Muscle of leg (tissue), 11 donors: ENCODE measurements around the gene PARP16. TPM values are rescaled to one million over a fixed set of nuclear protein-coding genes. Genes with fewer than 3 reads are reported as not detected.

Experiments
- DNase-seq: peaks from one replicate; pipeline ENCODE4 v3.0.0; 2013
- H3K27ac ChIP-seq: one replicate; pipeline ENCODE4 v1.5.1; 2013; ENCODE audit warnings: mild to moderate bottlenecking, low read length, control low read depth
- H3K27me3 ChIP-seq: one replicate; pipeline ENCODE4 v1.6.1; 2013; ENCODE audit warnings: low read length; ENCODE audit not compliant: control insufficient read depth, insufficient read depth
- H3K36me3 ChIP-seq: one replicate; pipeline ENCODE4 v1.6.1; 2013; ENCODE audit warnings: low read length; ENCODE audit not compliant: control insufficient read depth, insufficient read depth
- H3K4me1 ChIP-seq: one replicate; pipeline ENCODE4 v1.6.1; 2013; ENCODE audit warnings: low read length; ENCODE audit not compliant: control insufficient read depth, insufficient read depth
- H3K4me3 ChIP-seq: one replicate; pipeline ENCODE4 v1.5.1; 2013; ENCODE audit warnings: low read length, control low read depth
- H3K9me3 ChIP-seq: replicated peaks from 2 replicates; pipeline ENCODE4 v1.6.1; 2013; ENCODE audit warnings: low read depth, low read length; ENCODE audit not compliant: control insufficient read depth
- WGBS: methylation state at CpG from one replicate; pipeline ENCODE4 v1.1.5; 2013; ENCODE audit warnings: missing lambda C conversion rate; ENCODE audit not compliant: insufficient coverage; 5-methylcytosine and 5-hydroxymethylcytosine counted together
- polyA plus RNA-seq, 8 donors: library from polyadenylated mRNA; unstranded; fragments of 120-200 nt; gene quantifications; one replicate each; pipeline versions ENCODE4 v1.2.1 to v1.2.3, GENCODE V29; 2013; ENCODE audit warnings: inconsistent platforms in 1 of 8, low replicate concordance in 1 of 8; ENCODE audit not compliant: insufficient read length in 8 of 8, insufficient read depth in 1 of 8
- total RNA-seq: library from RNA; stranded (reverse); fragments of 120-200 nt; gene quantifications from one replicate; pipeline ENCODE4 v1.2.4, GENCODE V29; 2013

The PARP16 gene
- total and polyA plus RNA-seq, 9 donors, result 9.0 to 14.6 (median 11.0) TPM

DNA sequence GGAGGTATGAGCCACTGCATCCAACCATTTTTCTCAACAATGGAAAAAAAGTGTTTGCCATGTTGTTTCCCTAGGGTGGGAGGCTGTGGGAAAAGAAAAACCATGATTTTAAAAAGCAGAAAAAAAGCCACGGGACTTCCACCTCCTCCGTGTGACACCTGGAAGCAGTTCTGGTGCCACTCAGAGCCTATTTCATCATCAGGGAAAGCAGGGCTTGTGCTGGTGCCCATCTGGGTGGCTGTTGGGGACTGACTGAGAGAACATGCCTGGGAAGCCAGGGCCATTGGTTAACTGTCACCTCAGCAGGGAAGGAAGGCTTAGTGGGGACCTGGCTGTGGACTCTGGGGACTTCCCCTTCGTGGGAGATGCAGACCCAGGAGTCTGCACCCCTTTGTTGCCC is 25.1 kb upstream of the PARP16 start:
- no peaks in the 10 kb centered on the region for H3K36me3 ChIP-seq
- H3K4me1 ChIP-seq, result peaks cover 14% of the 10 kb centered on the region
- H3K27ac ChIP-seq, result no peak overlapping the region
- no peak for DNase-seq
- 36% methylated on average over 3 of the region's 3 CpGs for WGBS
- no peaks in the 10 kb centered on the region for H3K27me3 ChIP-seq
- H3K4me3 ChIP-seq, result no peak overlapping the region
- no peaks in the 10 kb centered on the region for H3K9me3 ChIP-seq

DNA sequence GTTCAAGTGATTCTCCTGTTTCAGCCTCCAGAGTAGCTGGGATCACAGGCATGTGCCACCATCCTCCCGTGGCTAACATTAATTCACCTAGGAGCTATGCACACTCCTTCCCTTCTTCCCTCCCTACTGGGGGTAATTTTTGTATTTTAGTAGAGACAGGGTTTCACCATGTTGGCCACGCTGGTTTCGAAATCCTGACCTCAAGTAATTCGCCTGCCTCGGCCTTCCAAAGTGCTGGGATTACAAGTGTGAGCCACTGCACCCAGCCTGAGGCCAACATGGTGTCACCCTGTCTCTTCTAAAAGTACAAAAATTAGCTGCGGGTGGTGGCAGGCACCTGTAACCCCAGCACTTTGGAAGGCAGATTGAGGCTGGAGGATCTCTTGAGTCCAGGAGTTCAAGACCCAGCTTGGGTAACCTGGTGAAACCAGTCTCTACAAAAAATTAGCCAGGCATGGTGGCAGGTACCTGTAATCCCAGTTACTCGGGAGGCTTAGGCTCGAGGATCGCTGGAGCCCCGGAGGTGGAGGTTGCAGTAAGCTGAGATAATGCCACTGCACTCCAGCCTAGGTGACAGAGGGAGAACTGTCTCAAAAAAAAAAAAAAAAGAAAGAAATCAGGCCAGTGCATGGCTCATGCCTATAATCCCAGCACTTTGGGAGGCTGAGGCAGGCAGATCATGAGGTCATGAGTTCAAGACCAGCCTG is 23.9 kb upstream of the PARP16 start:
- 98% methylated on average over 8 of the region's 10 CpGs for WGBS
- Histone ChIP-seq H3K27me3 (no peaks in the 10 kb centered on the region), H3K36me3 (no peaks in the 10 kb centered on the region), H3K9me3 (no peaks in the 10 kb centered on the region), H3K4me3 (no peak overlapping the region), H3K27ac (no peak overlapping the region), H3K4me1 (peaks cover 14% of the 10 kb centered on the region)
- DNase-seq, result no peak

DNA sequence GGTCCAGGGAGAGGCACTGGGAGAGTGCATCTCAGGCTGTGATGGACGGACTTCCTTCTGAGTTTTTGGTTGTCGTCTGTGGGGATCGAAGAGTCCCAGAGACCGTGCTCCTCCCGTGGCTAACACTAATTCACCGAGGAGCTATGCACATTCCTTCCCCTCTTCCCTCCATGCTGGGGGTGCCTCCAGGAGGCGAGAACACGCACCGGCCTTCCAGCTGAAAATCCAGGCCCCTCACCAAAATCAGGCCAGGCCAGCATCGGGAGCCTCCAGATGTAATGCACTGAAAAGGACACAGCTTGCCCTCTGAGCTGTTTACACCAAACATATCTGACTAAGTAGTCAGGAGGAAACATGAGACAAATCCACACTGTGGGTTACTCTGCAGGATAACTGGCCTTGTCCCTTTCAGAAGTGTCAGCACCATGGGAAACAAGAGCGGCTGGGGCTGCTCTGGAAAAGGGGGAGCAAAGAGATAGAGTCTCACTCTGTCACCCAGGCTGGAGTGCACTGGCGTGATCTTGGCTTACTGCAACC is 23.3 kb upstream of the PARP16 start:
- H3K4me3 ChIP-seq, result no peak overlapping the region
- DNase-seq, result no peak
- no peak overlapping the region for H3K27ac ChIP-seq
- no peaks in the 10 kb centered on the region for H3K36me3 ChIP-seq
- no peaks in the 10 kb centered on the region for H3K9me3 ChIP-seq
- WGBS, result 70% methylated on average over 6 of the region's 12 CpGs
- peaks cover 18% of the 10 kb centered on the region for H3K4me1 ChIP-seq
- no peaks in the 10 kb centered on the region for H3K27me3 ChIP-seq

DNA sequence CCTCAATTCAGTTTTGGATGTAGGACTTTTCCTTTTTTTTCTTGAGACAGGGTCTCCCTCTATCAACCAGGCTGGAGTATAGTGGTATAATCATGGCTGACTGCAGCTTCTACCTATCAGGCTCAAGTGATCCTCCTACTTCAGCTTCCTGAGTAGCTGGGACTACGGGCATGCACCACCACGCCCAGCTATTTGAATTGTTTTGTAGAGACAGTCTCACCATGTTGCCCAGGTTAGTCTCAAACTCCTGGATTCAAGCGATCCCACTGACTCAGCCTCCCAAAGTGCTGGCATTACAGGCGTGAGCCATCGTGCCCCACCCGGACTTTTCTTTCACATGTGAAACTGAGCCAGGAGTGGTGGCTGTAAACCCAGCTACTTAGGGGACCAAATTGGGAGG is 21.3 kb upstream of the PARP16 start:
- H3K36me3 ChIP-seq, result no peaks in the 10 kb centered on the region
- no peak overlapping the region for H3K27ac ChIP-seq
- no peaks in the 10 kb centered on the region for H3K9me3 ChIP-seq
- H3K27me3 ChIP-seq, result no peaks in the 10 kb centered on the region
- 85% methylated on average over 5 of the region's 6 CpGs for WGBS
- H3K4me1 ChIP-seq, result peaks cover 24% of the 10 kb centered on the region
- no peak for DNase-seq
- H3K4me3 ChIP-seq, result no peak overlapping the region

DNA sequence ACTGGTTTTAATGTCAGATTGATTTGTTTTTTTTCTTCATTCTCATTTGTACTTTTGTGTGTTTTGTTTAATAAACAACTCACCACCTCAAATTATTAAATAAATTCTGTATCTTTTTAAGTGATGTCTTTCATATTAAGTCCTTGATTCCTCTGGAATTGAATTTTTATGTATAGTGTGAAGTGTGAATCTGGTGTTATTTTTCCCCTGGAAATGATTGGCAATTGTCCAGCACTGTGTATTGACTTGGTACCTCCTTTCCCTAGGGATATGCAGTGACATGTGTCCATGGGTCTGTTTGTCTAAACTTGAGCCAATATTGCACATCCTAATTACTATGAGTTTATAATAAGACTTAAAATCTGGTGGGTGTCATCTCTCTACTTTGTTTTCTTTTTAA is 19.9 kb upstream of the PARP16 start:
- no peaks in the 10 kb centered on the region for H3K36me3 ChIP-seq
- DNase-seq, result no peak
- H3K27ac ChIP-seq, result no peak overlapping the region
- no peaks in the 10 kb centered on the region for H3K27me3 ChIP-seq
- peaks cover 14% of the 10 kb centered on the region for H3K4me1 ChIP-seq
- no peak overlapping the region for H3K4me3 ChIP-seq
- no peaks in the 10 kb centered on the region for H3K9me3 ChIP-seq

DNA sequence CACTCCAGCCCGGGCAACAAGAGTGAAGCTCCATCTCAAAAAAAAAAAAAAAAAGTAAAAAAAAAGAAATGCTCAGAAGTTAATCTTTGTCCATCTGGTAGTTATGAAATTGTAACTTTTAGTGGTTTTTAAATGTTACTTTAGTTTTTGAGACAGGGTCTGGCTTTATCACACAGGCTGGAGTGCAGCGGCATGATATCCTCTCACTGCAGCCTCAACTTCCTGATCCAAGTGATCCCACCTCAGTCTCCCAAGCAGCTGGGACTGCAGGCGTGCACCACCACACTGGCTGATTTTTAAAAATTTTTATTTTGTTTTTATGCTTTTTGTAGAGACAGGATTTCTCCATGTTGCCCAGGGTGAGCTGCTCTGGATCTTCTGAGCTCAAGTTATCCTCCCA is 19.1 kb upstream of the PARP16 start:
- Histone ChIP-seq H3K36me3 (no peaks in the 10 kb centered on the region), H3K27ac (no peak overlapping the region), H3K4me3 (no peak overlapping the region), H3K9me3 (no peaks in the 10 kb centered on the region), H3K27me3 (no peaks in the 10 kb centered on the region), H3K4me1 (peaks cover 14% of the 10 kb centered on the region)
- WGBS, result no CpG with 5 or more reads among the region's 3 CpGs
- no peak for DNase-seq

DNA sequence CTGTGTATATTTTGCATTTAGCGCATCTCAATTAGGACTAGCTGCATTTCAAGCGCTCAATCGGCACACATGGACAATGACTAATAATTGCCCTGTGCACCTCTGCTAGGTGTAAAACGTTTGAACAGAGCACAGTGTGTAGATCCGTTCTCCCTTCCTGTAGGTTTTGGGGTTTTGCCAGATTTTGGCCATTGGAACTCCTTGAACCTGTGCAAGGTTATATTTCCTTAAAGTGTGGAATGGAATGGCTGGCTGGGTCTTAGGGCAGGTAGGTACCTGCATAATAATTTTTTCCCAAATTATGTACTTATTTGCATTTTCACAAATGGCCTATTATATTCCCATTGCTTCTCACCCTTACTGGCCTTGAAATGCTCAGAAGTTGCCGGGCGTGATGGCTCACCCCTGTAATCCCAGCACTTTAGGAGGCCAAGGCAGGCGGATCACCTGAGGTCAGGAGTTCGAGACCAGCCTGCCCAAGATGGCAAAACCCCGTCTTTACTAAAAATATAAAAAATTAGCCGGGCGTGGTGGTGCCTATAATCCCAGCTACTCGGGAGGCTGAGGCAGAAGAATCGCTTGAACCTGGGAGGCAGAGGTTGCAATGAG is 18.6 kb upstream of the PARP16 start:
- Histone ChIP-seq H3K27me3 (no peaks in the 10 kb centered on the region), H3K4me1 (peaks cover 14% of the 10 kb centered on the region), H3K27ac (peak overlapping the region; percentile 94), H3K36me3 (no peaks in the 10 kb centered on the region), H3K4me3 (peak overlapping the region; percentile 11), H3K9me3 (no peaks in the 10 kb centered on the region)
- peak; percentile 64 for DNase-seq
- 56% methylated on average over 11 of the region's 14 CpGs for whole genome bisulfite sequencing

DNA sequence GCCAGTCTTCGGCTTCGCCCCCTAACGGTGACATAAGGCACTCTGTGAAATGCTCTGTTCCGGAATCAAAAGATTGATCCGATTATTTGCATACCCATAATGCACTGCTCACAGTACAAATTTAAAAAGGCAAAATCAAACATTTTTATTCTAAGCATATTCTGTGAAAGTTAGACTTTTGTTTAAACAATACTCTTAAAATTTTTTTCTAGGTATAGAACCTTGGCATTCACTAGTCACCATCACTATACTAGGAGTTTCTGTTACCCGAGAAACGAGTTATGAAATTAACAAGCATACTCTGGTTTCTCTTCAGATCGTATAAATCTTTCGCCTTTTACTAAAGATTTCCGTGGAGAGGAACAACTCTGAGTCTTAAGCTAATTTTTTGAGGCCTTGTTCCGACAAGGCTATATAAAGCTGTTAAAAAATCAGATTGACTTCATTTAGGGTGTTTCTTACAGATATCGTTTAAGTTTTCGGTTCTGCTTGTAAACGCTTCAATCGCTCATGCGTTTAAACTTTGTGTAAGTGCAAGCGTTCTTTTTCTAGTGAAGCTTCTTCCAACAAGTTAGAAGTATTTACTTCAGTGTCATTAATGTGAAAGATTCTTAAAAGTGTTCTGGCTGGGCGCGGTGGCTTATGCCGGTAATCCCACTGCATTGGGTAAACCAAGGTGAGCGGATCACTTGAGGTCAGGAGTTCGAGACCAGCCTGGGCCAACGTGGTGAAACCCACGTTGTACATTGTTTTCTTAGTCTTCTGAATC is 17.9 kb upstream of the PARP16 start, which contains the start of gene RNU5B-1:
TSS of gene RNU5B-1 (plus strand) at position 297 of the 769 bp plus-strand sequence.
- WGBS, result under 1% methylated on average over 16 of the region's 24 CpGs
- Histone ChIP-seq H3K4me3 (peak within 1 kb of the TSS; percentile 54), H3K4me1 (peaks cover 11% of the 10 kb centered on the region), H3K27ac (peak within 1 kb of the TSS; percentile 94), H3K9me3 (no peaks in the 10 kb centered on the region), H3K27me3 (no peaks in the 10 kb centered on the region), H3K36me3 (no peaks in the 10 kb centered on the region)
- DNase-seq, result peak; percentile 97

DNA sequence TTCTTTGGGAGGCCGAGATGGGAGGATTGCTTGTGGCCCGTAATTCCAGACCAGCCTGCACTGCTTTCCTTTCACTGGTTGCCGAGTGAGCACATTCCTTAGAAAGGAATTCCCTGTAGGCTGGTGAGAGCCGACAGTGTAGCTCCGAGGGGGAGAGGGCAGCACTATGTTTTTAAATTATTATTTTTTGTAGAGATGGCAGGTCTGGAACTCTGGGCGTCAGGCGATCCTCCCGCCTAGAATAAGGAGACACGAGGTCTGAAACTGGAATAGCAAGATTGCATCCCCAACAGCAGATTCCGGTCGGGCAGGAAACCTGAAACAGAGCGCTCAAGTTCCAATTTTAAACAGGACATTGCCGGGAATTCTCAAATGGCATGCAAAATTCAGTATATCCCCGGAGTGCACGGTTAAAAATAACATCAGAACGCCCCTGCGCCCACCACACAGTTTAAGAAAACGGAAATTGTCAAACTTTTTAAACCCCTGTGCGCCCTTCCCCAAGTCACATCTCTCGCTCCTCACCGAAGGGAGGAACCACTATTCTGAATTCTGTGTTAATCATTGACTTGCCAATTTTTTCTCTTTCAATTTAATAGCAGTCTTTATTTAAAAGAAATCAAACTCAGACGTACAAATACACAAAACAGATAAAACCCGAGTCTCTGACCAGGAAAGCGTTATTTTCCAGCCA is 17.2 kb upstream of the PARP16 start:
- 0% methylated on average over 16 of the region's 24 CpGs for WGBS
- H3K27me3 ChIP-seq, result no peaks in the 10 kb centered on the region
- no peaks in the 10 kb centered on the region for H3K36me3 ChIP-seq
- peaks cover 11% of the 10 kb centered on the region for H3K4me1 ChIP-seq
- peak overlapping the region; percentile 94 for H3K27ac ChIP-seq
- peak overlapping the region; percentile 54 for H3K4me3 ChIP-seq
- peak; percentile 87 for DNase-seq
- H3K9me3 ChIP-seq, result no peaks in the 10 kb centered on the region

DNA sequence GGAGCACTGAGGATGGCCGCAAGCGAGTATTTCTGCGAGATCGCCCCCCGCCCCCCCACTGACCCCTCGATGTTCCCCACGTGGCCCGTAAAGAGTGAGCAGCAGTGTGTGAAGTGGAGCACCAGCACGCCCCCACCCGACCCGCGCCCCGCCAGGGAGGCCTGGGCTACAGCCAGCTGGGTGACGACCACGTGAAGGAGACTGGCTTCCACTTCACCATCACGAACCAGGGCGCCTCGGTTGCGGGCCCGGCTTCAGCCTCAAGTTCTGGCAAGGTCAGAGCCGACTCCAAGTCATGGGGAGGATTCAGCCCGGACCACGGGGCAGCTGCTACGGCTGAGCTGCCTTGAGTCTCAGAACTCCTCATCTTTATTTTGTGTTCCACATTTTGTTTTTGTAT is 15.4 kb upstream of the PARP16 start:
- Histone ChIP-seq H3K4me1 (peaks cover 17% of the 10 kb centered on the region), H3K9me3 (no peaks in the 10 kb centered on the region), H3K27me3 (no peaks in the 10 kb centered on the region), H3K27ac (no peak overlapping the region), H3K36me3 (no peaks in the 10 kb centered on the region), H3K4me3 (no peak overlapping the region)
- no peak for DNase-seq
- WGBS, result 72% methylated on average over 19 of the region's 24 CpGs
